ENCODE results near the gene ZFC3H1.
"Not testable (repeated sequence)": the region's sequence is repeated elsewhere in the genome, so short reads cannot be mapped to it uniquely, and the experiment has no call there.

ZFC3H1 gene

GRCh38 chr12:71663561-71664410 lies at the start of gene ZFC3H1, which contains the start of gene THAP2:
ZFC3H1 (minus strand) TSS chr12:71663848; CDS start chr12:71663610, 238 bp downstream.
THAP2 (plus strand) TSS chr12:71664301; CDS start chr12:71664510, 209 bp downstream.
- DNase-seq (ENCODE audit: low spot score), result peak; percentile 96

- DNase-seq (ENCODE audit: low spot score), result no peak
These were observed 46.9 kb upstream of the ZFC3H1 start for GRCh38 chr12:71710276-71711125.

DNA sequence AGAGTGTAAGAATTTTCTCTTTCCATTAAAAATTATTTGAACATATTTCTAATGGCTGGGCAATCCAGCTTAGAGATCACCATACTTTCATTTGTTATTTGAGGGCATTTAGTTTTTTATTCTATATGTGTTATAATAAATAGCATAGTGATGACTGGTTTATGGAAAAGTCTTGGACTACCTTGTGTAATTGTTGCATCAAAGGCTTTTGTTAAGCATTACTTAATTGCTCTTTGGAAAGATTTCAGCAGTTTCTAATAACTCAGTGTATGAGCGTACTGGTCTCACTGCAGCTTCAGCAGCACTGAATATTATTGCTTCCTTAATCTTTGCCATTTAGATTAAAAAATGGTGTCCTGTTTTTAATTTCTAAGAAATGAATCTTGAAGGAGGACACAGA lies 45.0 kb upstream of the ZFC3H1 start:
- DNase-seq (ENCODE audit: low spot score), result no peak

DNA sequence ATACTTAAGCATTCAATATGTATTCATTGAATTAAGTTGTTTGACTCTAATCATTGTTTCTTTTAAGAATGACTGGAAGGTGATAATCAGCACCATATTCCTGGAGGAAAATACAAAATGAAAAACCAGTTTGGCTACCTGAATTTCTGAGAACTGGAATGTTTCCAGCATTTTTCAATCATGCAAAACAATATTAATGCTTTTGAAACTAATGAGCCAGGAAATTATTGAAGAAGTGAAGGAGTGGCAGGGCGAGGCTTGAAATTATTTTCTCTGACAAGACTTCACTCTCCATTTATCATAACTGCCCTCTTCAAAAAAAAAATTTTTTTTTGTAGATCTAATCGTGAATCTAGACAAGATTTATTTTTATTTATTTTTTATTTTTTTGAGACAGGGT lies 41.3 kb upstream of the ZFC3H1 start:
- no peak for DNase-seq (ENCODE audit: low spot score)

DNA sequence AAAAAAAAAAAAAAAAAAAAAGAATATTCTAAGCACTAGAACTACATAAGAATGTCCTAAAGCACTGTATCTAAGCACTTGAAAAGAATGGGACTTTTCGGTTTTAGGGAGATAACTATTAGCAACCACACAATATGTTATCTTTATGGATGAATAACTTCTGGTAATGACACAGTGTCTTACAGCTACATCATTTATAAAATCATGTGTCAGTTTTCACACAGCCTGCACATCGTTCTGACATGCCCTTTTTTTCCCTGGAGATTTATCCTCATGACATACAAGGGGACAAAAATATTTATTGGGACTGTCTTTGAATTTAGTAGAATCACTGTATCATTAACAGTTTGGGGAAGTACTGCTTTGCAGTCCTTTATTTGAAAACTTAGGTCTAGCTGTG lies 39.6 kb upstream of the ZFC3H1 start:
- DNase-seq (ENCODE audit: low spot score), result no peak

DNA sequence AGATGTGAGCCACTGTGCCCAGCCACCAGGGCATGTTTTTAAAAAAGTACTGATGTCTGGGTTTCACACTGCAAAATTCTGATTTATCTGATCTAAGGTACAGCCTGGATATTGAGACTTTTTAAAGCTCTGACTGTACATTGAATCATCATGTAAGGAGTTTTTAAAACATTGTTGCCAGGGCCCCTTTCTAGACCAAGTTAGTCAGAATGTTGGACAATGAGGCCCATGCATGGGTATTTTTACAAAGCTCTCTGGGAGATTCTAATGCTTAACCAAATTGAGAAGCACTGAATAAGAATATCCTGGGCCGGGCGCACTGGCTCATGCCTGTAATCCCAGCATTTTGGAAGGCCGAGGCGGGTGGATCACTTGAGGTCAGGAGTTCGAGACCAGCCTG lies 38.9 kb upstream of the ZFC3H1 start:
- no peak for DNase-seq (ENCODE audit: low spot score)

DNA sequence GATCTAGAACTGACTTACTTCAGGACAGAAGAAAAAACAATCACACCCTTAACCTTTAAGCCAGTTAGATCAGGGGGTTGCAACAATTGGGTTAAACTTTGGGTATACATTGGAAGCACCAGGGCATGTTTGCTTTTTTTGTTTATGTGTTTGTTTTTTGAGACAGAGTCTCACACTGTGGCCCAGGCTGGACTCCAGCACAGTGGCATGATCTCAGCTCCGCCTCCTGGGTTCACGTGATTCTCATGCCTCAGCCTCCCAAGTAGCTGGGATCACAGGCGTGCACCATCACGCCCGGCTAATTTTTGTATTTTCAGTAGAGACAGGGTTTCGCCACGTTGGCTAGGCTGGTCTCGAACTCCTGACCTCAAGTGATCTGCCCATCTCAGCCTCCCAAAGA lies 38.5 kb upstream of the ZFC3H1 start:
- not testable (repeated sequence) for DNase-seq (ENCODE audit: low spot score)

- DNase-seq (ENCODE audit: low spot score), result no peak
These were observed 32.1 kb upstream of the ZFC3H1 start for GRCh38 chr12:71695782-71696181.

DNA sequence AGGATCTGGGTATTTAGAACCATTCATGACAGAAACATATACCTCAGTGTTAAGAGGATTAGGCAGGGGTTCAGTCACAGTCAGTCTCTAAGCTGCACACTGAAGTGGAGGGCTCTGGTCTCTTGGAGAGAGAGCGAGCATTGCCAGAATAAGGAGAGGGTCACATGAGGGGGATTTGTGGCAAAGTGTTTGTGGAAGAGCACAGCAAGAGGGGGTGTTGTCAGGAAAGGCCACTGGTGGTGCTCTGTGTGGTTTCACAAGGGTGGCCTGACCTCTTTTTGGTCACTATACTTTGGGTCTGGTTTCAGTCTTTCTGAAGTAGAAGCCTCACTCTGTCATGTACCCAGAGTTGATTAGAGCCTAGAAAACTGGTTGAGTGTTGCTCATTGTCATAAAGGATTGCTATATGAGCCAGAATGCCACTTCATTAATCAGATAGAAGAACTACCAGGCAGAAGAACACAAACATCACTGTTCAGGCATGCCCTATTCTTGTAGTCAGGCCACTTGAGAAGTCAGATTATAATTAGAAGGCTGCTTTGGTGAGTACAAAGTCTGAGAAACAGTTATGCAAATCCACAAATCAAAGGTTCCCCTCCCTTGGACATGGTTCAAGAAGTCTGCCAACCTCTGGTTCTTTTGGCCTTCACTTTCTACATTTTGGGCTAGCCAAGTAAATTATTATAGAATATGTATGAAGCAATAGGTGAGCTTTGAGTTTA lies 30.6 kb upstream of the ZFC3H1 start:
- DNase-seq (ENCODE audit: low spot score), result no peak

GRCh38 chr12:71693651-71694050 lies 30.0 kb upstream of the ZFC3H1 start:
- DNase-seq (ENCODE audit: low spot score), result not testable (repeated sequence)

- no peak for DNase-seq (ENCODE audit: low spot score)
These were observed 29.5 kb upstream of the ZFC3H1 start for GRCh38 chr12:71693126-71693525.

GRCh38 chr12:71691504-71692129 lies 28.0 kb upstream of the ZFC3H1 start:
- no peak for DNase-seq (ENCODE audit: low spot score)

GRCh38 chr12:71688961-71689570 lies 25.4 kb upstream of the ZFC3H1 start:
- no peak for DNase-seq (ENCODE audit: low spot score)

DNA sequence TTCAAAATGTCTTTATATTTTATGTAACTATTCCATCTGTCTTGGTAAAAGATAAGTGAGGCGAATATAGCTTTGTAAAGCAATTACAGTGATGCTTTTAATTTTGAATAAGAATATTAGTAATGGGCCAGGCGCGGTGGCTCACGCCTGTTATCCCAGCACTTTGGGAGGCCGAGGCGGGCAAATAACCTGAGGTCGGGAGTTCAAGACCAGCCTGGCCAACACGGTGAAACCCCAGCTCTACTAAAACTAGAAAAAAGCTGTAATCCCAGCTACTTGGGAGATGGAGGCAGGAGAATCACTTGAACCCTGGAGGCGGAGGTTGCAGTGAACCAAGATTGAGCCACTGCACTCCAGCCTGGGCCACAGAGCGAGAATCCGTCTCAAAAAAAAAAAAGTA lies 23.5 kb upstream of the ZFC3H1 start:
- DNase-seq (ENCODE audit: low spot score), result not testable (repeated sequence)

- no peak for DNase-seq (ENCODE audit: low spot score)
These were observed 23.0 kb upstream of the ZFC3H1 start for GRCh38 chr12:71686658-71687025.

GRCh38 chr12:71685914-71686657 lies 22.4 kb upstream of the ZFC3H1 start, which contains the start of gene TMEM19:
TMEM19 (plus strand) TSS chr12:71686082; CDS start chr12:71686681, 599 bp downstream.
- DNase-seq (ENCODE audit: low spot score), result peak; percentile 76

DNA sequence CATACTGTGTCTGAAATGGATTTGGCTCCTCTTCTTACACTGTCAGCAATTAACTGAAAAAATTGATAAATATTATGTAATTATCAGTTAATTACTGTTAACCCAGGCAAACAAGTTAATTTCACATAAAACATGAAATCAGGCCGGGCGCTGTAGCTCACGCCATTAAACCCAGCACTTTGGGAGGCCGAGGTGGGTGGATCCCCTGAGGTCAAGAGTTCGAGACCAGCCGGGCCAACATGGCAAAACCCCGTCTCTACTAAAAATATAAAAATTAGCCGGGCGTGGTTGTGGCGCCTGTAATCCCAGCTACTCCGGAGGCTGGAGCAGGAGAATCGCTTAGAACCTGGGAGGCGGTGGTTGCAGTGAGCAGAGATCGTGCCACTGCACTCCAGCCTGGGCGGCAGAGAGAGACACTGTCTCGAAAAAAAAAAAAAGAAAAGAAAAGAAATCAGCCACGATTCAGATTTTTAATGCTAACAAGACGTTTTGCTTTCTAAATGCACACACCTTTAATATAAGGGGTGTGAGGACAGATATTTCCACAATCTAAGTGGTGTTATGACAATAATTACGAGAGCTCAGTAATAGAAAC lies 21.8 kb upstream of the ZFC3H1 start:
- no peak for DNase-seq (ENCODE audit: low spot score)

DNA sequence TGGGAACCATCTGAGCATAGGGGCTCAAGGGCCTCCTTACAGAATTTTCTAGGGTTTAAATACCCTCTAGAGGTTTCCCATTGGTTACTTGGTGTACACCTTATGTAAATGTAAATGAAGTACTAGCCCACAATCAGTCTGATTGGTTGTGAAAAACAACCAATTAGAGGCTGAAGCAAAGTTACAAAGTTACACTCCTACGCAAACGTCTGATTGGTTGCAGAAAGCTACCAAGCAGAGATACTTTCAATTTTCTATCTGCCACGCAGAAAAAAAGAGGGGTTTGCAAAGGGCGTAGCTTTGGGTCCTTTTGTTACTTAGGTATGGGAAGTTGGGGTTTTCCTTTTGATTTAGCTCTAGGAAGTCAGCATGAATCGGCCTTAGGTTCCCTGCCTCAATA lies 20.4 kb upstream of the ZFC3H1 start:
- peak; percentile 46 for DNase-seq (ENCODE audit: low spot score)

- no peak for DNase-seq (ENCODE audit: low spot score)
These were observed 20.0 kb upstream of the ZFC3H1 start for GRCh38 chr12:71683633-71684032.

GRCh38 chr12:71682466-71682865 lies 18.8 kb upstream of the ZFC3H1 start:
- DNase-seq (ENCODE audit: low spot score), result no peak
